Liver (tissue), 9 donors: ENCODE data around the gene BRD1. TPM values are rescaled to one million over a fixed set of nuclear protein-coding genes. Genes with fewer than 3 reads are reported as not detected.

Experiments
- DNase-seq: peaks from one replicate; pipeline ENCODE4 v3.0.0-alpha.2; 2017; ENCODE audit warnings: low spot score
- H3K27ac ChIP-seq, 2 donors: one replicate each; pipeline ENCODE4 v1.7.0; 2013; ENCODE audit warnings: inconsistent platforms in 2 of 2, low read length in 2 of 2, control low read depth in 1 of 2, low read depth in 1 of 2, mild to moderate bottlenecking in 1 of 2
- H3K27me3 ChIP-seq, 4 donors: one replicate each; pipeline versions ENCODE4 v1.6.1 to v1.7.0; 2013; ENCODE audit warnings: low read length in 3 of 4, inconsistent platforms in 1 of 4, mild to moderate bottlenecking in 1 of 4, moderate library complexity in 1 of 4; ENCODE audit not compliant: control insufficient read depth in 4 of 4, insufficient read depth in 4 of 4
- H3K36me3 ChIP-seq, 4 donors: one replicate each; pipeline versions ENCODE4 v1.6.1 to v1.7.0; 2013; ENCODE audit warnings: low read length in 3 of 4, mild to moderate bottlenecking in 3 of 4, low read depth in 1 of 4, moderate library complexity in 1 of 4; ENCODE audit not compliant: control insufficient read depth in 4 of 4, insufficient read depth in 3 of 4
- H3K4me1 ChIP-seq, 4 donors: one replicate each; pipeline versions ENCODE4 v1.6.1 to v1.7.0; 2013; ENCODE audit warnings: low read length in 3 of 4, mild to moderate bottlenecking in 3 of 4, moderate library complexity in 1 of 4; ENCODE audit not compliant: control insufficient read depth in 4 of 4, insufficient read depth in 4 of 4
- H3K4me3 ChIP-seq, 3 donors: one replicate each; pipeline versions ENCODE4 v1.6.1 to v1.7.0; 2013; ENCODE audit warnings: low read length in 3 of 3, control low read depth in 1 of 3, low read depth in 1 of 3, mild to moderate bottlenecking in 1 of 3
- H3K9ac ChIP-seq, 2 donors: one replicate each; pipeline ENCODE4 v1.7.0; 2013; ENCODE audit warnings: low read length in 2 of 2, mild to moderate bottlenecking in 2 of 2, moderate library complexity in 2 of 2, control low read depth in 1 of 2, low read depth in 1 of 2
- H3K9me3 ChIP-seq, 4 donors: one replicate each; pipeline versions ENCODE4 v1.6.1 to v1.7.0; 2013; ENCODE audit warnings: low read length in 3 of 4; ENCODE audit not compliant: control insufficient read depth in 4 of 4
- EGR1 ChIP-seq, 2 donors: IDR thresholded peaks; 2 replicates each; pipeline ENCODE4 v1.6.1; 2016 to 2018; ENCODE audit warnings: antibody characterized with exemption in 2 of 2, low read depth in 2 of 2
- FOXA1 ChIP-seq: IDR thresholded peaks from 2 replicates; pipeline ENCODE4 v1.6.1; 2016; ENCODE audit warnings: antibody characterized with exemption
- FOXA2 ChIP-seq: IDR thresholded peaks from 2 replicates; pipeline ENCODE4 v1.6.1; 2016; ENCODE audit warnings: antibody characterized with exemption
- GABPA ChIP-seq, 2 donors: IDR thresholded peaks in 1 of 2; conservative IDR thresholded peaks in 1 of 2; 2 replicates each; pipeline ENCODE4 v1.6.1; 2016; ENCODE audit warnings: antibody characterized with exemption in 2 of 2, mild to moderate bottlenecking in 1 of 2, moderate library complexity in 1 of 2
- HNF4A ChIP-seq, 2 donors: conservative IDR thresholded peaks; 2 replicates each; pipeline ENCODE4 v1.6.1; 2016; ENCODE audit warnings: antibody characterized with exemption in 2 of 2, mild to moderate bottlenecking in 2 of 2
- HNF4G ChIP-seq: IDR thresholded peaks from 2 replicates; pipeline ENCODE4 v1.6.1; 2016; ENCODE audit warnings: antibody characterized with exemption
- JUND ChIP-seq, 2 donors: IDR thresholded peaks; 2 replicates each; pipeline ENCODE4 v1.6.1; 2016; ENCODE audit warnings: antibody characterized with exemption in 2 of 2
- NR2F2 ChIP-seq: IDR thresholded peaks from 2 replicates; pipeline ENCODE4 v1.6.1; 2016; ENCODE audit warnings: antibody characterized with exemption
- RXRA ChIP-seq, 2 donors: IDR thresholded peaks; 2 replicates each; pipeline ENCODE4 v1.6.1; 2017 to 2018; ENCODE audit warnings: antibody characterized with exemption in 2 of 2, mild to moderate bottlenecking in 1 of 2
- SP1 ChIP-seq: IDR thresholded peaks from 2 replicates; pipeline ENCODE4 v1.6.1; 2018; ENCODE audit warnings: antibody characterized with exemption, mild to moderate bottlenecking
- TAF1 ChIP-seq: conservative IDR thresholded peaks from 2 replicates; pipeline ENCODE4 v1.6.1; 2016; ENCODE audit warnings: antibody characterized with exemption, mild to moderate bottlenecking
- YY1 ChIP-seq: IDR thresholded peaks from 2 replicates; pipeline ENCODE4 v1.6.1; 2016; ENCODE audit warnings: antibody characterized with exemption, mild to moderate bottlenecking
- WGBS: extraction: QIAGEN DNeasy Blood & Tissue Kit; methylation state at CpG from one replicate; pipeline ENCODE4 v1.1.7; 2013; 5-methylcytosine and 5-hydroxymethylcytosine counted together
- polyA plus RNA-seq, 2 donors: library from polyadenylated mRNA; stranded (reverse) in 1 of 2; unstranded in 1 of 2; fragments of 200-250 nt in 1 of 2; fragments of >200 nt in 1 of 2; fragmentation: Nextera tagmentation in 1 of 2; extraction: Ambion mirVana in 1 of 2; gene quantifications; one replicate each; pipeline versions ENCODE4 v1.2.1 to v1.2.3, GENCODE V29; 2013 to 2015
- total RNA-seq, 2 donors: library from RNA; depleted of rRNA; stranded (reverse); fragments of >200 nt; gene quantifications; one replicate each; pipeline ENCODE4 v1.2.3, GENCODE V29; 2014
- TF ChIP-seq, protein P1 (sequence below): IDR thresholded peaks from 2 replicates; pipeline ENCODE4 v1.6.1; 2016; ENCODE audit warnings: antibody characterized with exemption
- TF ChIP-seq, protein P2 (sequence below): IDR thresholded peaks from 2 replicates; pipeline ENCODE4 v1.6.1; 2016; ENCODE audit warnings: antibody characterized with exemption
- TF ChIP-seq, protein P3 (sequence below): fragments of 150-350 bp; IDR thresholded peaks from 2 replicates; pipeline ENCODE4 v1.5.1; 2017; ENCODE audit warnings: improper control_type of control experiment, low read depth, low read length; ENCODE audit not compliant: missing input control
- TF ChIP-seq, protein P4 (sequence below): IDR thresholded peaks from 2 replicates; pipeline ENCODE4 v1.6.1; 2016; ENCODE audit warnings: antibody characterized with exemption
- TF ChIP-seq, protein P5 (sequence below): IDR thresholded peaks from 2 replicates; pipeline ENCODE4 v1.6.1; 2016; ENCODE audit warnings: antibody characterized with exemption, mild to moderate bottlenecking
- donor health status: healthy.
- donor health status: healthy.
- donor health status: healthy.
- donor health status: healthy.
- donor health status: healthy.

BRD1 gene
- total and polyA plus RNA-seq, 4 donors: 3.3 to 20.7 (median 11.6) TPM

DNA sequence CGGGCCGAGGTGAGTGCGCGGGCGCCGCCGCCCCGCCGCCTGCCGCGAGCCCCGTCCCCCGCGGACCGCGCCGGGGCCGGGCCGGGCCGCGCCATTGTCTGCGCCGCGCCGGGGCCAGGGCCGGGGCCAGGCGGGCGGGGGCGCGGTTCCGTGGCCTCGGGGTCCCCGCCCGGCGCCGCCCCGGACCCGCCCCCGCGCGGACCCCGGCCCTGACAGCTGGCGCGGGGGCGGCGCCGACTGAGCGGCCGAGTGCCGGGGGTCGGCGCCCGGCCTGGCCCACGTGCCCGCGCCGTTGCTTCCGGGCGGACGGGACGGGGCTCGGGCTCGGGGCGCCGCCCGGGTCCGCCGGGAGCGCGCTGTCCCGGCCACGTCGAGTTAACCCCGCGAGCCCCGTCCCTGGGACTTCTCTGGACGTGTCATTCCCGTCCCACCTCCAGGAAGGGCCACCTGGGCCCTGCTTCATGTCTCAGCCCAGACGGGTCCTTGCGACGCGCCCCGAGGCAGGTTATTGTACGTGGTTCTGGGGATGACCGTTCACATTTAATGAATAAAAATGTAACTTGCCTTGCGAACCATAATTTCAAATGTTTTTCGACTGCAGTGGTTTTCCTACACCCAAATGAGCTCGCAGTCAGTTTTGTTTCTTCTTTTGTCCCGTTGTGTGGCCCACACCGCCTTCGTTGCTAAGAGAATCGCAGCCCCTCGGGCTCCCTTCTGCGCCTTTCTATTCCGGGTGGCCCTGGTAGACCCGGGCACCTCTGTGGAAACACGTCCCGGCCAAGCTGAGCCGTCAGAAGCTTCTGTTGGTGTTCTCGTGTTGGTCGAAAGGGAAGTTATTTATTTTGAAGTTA, 26.5 kb upstream of the BRD1 start:
- H3K27ac ChIP-seq: peak overlapping the region; percentile 61 to 71
- TF ChIP-seq, protein P1, sequence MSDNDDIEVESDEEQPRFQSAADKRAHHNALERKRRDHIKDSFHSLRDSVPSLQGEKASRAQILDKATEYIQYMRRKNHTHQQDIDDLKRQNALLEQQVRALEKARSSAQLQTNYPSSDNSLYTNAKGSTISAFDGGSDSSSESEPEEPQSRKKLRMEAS: no peak
- TF ChIP-seq TAF1: no peak
- TF ChIP-seq FOXA1: no peak
- TF ChIP-seq SP1: no peak
- no peak for TF ChIP-seq NR2F2
- no peak for TF ChIP-seq GABPA (IDR thresholded peaks at IDR 0.05 in 1 of 2, conservative IDR thresholded peaks at IDR 0.05 in 1 of 2)
- TF ChIP-seq, protein P2, sequence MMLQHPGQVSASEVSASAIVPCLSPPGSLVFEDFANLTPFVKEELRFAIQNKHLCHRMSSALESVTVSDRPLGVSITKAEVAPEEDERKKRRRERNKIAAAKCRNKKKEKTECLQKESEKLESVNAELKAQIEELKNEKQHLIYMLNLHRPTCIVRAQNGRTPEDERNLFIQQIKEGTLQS: no peak
- no peak for TF ChIP-seq FOXA2
- TF ChIP-seq JUND (IDR thresholded peaks at IDR 0.05): no peak
- TF ChIP-seq EGR1 (IDR thresholded peaks at IDR 0.05; ENCODE audit: low read depth in 2 of 2): no peak
- no peak for TF ChIP-seq RXRA (IDR thresholded peaks at IDR 0.05)
- TF ChIP-seq, protein P3, sequence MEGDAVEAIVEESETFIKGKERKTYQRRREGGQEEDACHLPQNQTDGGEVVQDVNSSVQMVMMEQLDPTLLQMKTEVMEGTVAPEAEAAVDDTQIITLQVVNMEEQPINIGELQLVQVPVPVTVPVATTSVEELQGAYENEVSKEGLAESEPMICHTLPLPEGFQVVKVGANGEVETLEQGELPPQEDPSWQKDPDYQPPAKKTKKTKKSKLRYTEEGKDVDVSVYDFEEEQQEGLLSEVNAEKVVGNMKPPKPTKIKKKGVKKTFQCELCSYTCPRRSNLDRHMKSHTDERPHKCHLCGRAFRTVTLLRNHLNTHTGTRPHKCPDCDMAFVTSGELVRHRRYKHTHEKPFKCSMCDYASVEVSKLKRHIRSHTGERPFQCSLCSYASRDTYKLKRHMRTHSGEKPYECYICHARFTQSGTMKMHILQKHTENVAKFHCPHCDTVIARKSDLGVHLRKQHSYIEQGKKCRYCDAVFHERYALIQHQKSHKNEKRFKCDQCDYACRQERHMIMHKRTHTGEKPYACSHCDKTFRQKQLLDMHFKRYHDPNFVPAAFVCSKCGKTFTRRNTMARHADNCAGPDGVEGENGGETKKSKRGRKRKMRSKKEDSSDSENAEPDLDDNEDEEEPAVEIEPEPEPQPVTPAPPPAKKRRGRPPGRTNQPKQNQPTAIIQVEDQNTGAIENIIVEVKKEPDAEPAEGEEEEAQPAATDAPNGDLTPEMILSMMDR: no peak
- TF ChIP-seq, protein P4, sequence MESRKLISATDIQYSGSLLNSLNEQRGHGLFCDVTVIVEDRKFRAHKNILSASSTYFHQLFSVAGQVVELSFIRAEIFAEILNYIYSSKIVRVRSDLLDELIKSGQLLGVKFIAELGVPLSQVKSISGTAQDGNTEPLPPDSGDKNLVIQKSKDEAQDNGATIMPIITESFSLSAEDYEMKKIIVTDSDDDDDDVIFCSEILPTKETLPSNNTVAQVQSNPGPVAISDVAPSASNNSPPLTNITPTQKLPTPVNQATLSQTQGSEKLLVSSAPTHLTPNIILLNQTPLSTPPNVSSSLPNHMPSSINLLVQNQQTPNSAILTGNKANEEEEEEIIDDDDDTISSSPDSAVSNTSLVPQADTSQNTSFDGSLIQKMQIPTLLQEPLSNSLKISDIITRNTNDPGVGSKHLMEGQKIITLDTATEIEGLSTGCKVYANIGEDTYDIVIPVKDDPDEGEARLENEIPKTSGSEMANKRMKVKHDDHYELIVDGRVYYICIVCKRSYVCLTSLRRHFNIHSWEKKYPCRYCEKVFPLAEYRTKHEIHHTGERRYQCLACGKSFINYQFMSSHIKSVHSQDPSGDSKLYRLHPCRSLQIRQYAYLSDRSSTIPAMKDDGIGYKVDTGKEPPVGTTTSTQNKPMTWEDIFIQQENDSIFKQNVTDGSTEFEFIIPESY: no peak
- no peak for TF ChIP-seq HNF4G
- no peak for TF ChIP-seq YY1

DNA sequence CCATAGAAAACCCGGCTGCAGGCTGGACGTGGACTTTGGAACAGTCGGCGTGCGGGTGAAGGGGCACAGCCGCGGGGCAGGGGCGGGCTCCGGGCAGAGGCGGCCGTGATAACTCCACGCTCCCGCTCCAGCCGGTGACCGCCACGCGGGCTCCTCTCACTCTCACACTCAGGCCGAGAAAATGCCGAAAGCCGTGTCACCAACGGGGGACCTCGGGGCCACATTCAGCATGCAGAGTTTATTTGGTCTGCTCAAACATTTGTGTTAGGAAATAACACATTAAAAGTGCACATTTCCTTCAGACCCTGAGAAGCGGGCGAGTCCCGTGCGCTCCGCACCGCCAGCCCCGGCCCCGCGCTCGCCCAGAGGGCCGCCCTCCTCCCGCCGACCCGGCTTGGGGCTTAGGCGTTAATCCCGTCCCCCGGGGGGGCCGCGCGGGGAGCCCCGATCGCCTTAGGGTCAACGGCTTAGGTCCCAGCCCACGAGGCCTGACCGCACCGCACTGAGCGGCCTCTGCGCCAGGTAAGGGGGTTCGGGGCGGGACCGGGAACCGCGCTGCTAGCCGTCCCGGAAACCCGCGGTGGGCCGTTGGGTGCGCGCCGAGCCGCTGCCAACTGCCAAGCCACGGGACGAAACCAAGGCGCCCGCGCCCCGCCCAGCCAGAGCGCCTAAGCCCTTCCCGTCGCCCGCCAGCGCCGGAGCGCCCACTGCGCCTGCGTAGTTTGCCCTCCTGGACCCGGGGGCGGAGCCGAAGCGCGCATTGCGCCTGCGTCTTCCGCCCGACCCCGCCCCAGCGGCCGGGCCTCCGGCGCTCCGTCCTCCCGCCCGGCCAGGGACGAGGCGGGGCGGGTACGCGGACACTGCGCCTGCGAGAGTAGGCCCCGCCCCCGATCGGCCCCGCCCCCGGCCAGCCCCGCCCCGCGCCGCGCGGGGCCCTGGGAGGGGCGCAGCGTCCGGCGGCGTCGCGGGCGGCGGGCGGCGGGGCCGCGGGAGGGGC, 25.5 kb upstream of the BRD1 start, which contains the start of gene ZBED4:
TSS of gene ZBED4 (plus strand) at position 947 of the 997 bp plus-strand sequence. CDS start 29,819 bp downstream, outside the sequence.
- peak; percentile 81 for TF ChIP-seq SP1
- TF ChIP-seq FOXA1: no peak
- peak; percentile 15 to 32 for TF ChIP-seq RXRA (IDR thresholded peaks at IDR 0.05)
- peak; percentile 3 for TF ChIP-seq TAF1
- TF ChIP-seq, protein P4: no peak
- TF ChIP-seq, protein P5, sequence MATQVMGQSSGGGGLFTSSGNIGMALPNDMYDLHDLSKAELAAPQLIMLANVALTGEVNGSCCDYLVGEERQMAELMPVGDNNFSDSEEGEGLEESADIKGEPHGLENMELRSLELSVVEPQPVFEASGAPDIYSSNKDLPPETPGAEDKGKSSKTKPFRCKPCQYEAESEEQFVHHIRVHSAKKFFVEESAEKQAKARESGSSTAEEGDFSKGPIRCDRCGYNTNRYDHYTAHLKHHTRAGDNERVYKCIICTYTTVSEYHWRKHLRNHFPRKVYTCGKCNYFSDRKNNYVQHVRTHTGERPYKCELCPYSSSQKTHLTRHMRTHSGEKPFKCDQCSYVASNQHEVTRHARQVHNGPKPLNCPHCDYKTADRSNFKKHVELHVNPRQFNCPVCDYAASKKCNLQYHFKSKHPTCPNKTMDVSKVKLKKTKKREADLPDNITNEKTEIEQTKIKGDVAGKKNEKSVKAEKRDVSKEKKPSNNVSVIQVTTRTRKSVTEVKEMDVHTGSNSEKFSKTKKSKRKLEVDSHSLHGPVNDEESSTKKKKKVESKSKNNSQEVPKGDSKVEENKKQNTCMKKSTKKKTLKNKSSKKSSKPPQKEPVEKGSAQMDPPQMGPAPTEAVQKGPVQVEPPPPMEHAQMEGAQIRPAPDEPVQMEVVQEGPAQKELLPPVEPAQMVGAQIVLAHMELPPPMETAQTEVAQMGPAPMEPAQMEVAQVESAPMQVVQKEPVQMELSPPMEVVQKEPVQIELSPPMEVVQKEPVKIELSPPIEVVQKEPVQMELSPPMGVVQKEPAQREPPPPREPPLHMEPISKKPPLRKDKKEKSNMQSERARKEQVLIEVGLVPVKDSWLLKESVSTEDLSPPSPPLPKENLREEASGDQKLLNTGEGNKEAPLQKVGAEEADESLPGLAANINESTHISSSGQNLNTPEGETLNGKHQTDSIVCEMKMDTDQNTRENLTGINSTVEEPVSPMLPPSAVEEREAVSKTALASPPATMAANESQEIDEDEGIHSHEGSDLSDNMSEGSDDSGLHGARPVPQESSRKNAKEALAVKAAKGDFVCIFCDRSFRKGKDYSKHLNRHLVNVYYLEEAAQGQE: no peak
- peak; percentile 82 to 86 for TF ChIP-seq HNF4A (conservative IDR thresholded peaks at IDR 0.05)
- peak in 1 of 2 donors; percentile 68 for TF ChIP-seq EGR1 (IDR thresholded peaks at IDR 0.05; ENCODE audit: low read depth in 2 of 2)
- TF ChIP-seq GABPA (IDR thresholded peaks at IDR 0.05 in 1 of 2, conservative IDR thresholded peaks at IDR 0.05 in 1 of 2): peak in 1 of 2 donors; percentile 36
- no peak for TF ChIP-seq JUND (IDR thresholded peaks at IDR 0.05)
- TF ChIP-seq HNF4G: peak; percentile 48
- no peaks in the 10 kb centered on the region for H3K27me3 ChIP-seq
- H3K9me3 ChIP-seq: no peaks in the 10 kb centered on the region
- peak within 1 kb of the TSS; percentile 89 to 94 (median 89) for H3K4me3 ChIP-seq
- under 1% methylated on average over 127 of the region's 127 CpGs for WGBS
- peak; percentile 97 for DNase-seq
- peaks cover 16 to 42% (median 23%) of the 10 kb centered on the region in 4 donors for H3K4me1 ChIP-seq
- H3K27ac ChIP-seq: peak within 1 kb of the TSS; percentile 98 to 99
- peak within 1 kb of the TSS; percentile 84 to 90 for H3K9ac ChIP-seq
- H3K36me3 ChIP-seq: no peaks in the 10 kb centered on the region

More for the DNA sequence above, 26.5 kb upstream of the BRD1 start:
- Histone ChIP-seq H3K9ac (peak overlapping the region; percentile 84 to 86), H3K9me3 (no peaks in the 10 kb centered on the region), H3K4me3 (peak overlapping the region; percentile 89 to 94 (median 89)), H3K27me3 (no peaks in the 10 kb centered on the region), H3K4me1 (peaks cover 8 to 33% (median 22%) of the 10 kb centered on the region in 4 donors), H3K36me3 (no peaks in the 10 kb centered on the region)
- DNase-seq: no peak
- under 1% methylated on average over 101 of the region's 101 CpGs for WGBS
